ENCODE measurements around the gene TMEM138. TPM values are rescaled to one million over a fixed set of nuclear protein-coding genes. Genes with fewer than 3 reads are reported as not detected.

The TMEM138 gene
- total and polyA plus RNA-seq, 2 of the 4 experiments (the other 2 are of a cell fraction), result 16.8 to 53.2 TPM

DNA sequence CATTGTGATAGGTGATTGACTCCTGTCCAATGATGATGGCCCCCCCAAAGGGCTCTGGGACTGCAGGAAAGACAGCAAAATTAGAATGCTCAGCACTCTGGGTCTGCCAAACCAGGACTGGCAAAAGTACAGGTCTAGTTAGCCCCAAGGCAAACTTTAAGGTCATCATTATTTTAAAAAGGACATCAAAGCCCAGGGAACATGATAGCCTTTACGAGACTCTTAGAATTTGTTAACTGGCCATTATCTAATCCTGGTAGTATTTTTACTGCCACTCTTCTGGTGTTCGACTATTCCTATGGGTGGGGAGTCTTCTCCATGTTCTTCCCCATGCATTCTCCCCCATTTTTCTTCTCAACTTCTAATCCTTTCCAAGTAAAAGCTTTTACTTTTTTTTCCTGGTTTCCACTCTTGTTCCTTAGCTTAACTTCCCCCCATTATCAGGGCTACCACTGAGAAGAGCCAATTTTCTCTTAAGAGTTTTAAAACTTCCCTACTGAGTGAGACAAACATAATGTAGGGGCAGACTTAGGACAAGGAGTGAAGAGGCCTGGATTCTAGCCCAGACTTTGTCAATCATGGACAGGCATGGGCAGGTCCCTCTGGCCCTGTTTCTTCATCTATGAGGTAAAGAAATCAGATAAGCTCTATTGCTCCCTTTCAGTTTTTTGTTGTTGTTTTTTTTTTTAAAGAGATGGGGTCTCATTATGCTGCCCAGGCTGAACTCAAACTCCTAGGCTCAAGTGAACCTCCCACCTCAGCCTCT lies 36.3 kb upstream of the TMEM138 start:
- no peaks in the 10 kb centered on the region for H3K27me3 ChIP-seq (ENCODE audit: control insufficient read depth, insufficient read depth, low read length)
- H3K4me1 ChIP-seq (ENCODE audit: control insufficient read depth, insufficient read depth, low read length), result peaks cover 4% of the 10 kb centered on the region
- H2BK120ac ChIP-seq (ENCODE audit: low read depth, low read length), result no peak overlapping the region
- H3K79me1 ChIP-seq (ENCODE audit: low read depth in 1 of 2, low read length in 2 of 2), result peaks cover 38 to 54% of the 10 kb centered on the region in 2 experiments
- ChIA-PET POLR2A (ENCODE audit: unreplicated experiment) (no interaction called here), CTCF (interaction anchor here (0.6 to 1.5 kb wide), 2 partner anchors 10 to 71 kb away, joined by 3 read pairs; no protein-coding TSS in a partner anchor)
- no CpG with 5 or more reads among the region's 2 CpGs for WGBS, 2 experiments (ENCODE audit: extremely low coverage in 2 of 2, insufficient read length in 1 of 2)
- no peak overlapping the region for H2BK5ac ChIP-seq (ENCODE audit: low read depth, low read length, poor library complexity, severe bottlenecking)
- no peak overlapping the region for H4K5ac ChIP-seq (ENCODE audit: low read depth, low read length)
- no peak overlapping the region for H3K18ac ChIP-seq (ENCODE audit: low read depth, low read length)
- no peak for ATAC-seq (ENCODE audit: low read depth)
- H2BK15ac ChIP-seq (ENCODE audit: low read depth, low read length), result no peak overlapping the region
- H4K91ac ChIP-seq (ENCODE audit: insufficient read depth, low read depth, low read length), result no peak overlapping the region
- H3K4me3 ChIP-seq (ENCODE audit: insufficient read depth, low read depth, low read length), result no peak overlapping the region
- TF ChIP-seq MXI1 (IDR thresholded peaks at IDR 0.05; ENCODE audit: borderline replicate concordance, low read depth, low read length) (no peak), POLR2A (IDR thresholded peaks at IDR 0.05; ENCODE audit: low read depth, low read length) (no peak), CTCF (conservative IDR thresholded peaks at IDR 0.05; ENCODE audit: low read depth, low read length) (no peak)
- TF ChIP-seq, protein P1, sequence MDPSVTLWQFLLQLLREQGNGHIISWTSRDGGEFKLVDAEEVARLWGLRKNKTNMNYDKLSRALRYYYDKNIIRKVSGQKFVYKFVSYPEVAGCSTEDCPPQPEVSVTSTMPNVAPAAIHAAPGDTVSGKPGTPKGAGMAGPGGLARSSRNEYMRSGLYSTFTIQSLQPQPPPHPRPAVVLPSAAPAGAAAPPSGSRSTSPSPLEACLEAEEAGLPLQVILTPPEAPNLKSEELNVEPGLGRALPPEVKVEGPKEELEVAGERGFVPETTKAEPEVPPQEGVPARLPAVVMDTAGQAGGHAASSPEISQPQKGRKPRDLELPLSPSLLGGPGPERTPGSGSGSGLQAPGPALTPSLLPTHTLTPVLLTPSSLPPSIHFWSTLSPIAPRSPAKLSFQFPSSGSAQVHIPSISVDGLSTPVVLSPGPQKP (IDR thresholded peaks at IDR 0.05; ENCODE audit: borderline replicate concordance, low read depth, low read length), result no peak
- H3K56ac ChIP-seq (ENCODE audit: extremely low read depth, insufficient read depth, low read length), result no peak overlapping the region
- H3K4ac ChIP-seq (ENCODE audit: low read depth, low read length), result no peak overlapping the region
- H3K14ac ChIP-seq (replicated peaks; ENCODE audit: low read depth, low read length), result no peak overlapping the region
- no TSS peak for BruUV-seq (replicated peaks)
- peaks cover 62% of the 10 kb centered on the region for H3K36me3 ChIP-seq (ENCODE audit: control insufficient read depth, insufficient read depth, low read length)
- intact Hi-C loops (cut with micrococcal nuclease), result no loop called here
- no peak overlapping the region for H4K8ac ChIP-seq (ENCODE audit: low read depth in 2 of 2, low read length in 2 of 2)
- no peak overlapping the region for H3K4me2 ChIP-seq (ENCODE audit: low read depth, low read length)
- DNase-seq, result no peak
- in situ Hi-C loops (cut with MboI; ENCODE audit: low sequenced_read_pairs), result no loop called here
- no peak overlapping the region for H2AK5ac ChIP-seq (ENCODE audit: low read depth, low read length)
- no peak overlapping the region for H3K27ac ChIP-seq (ENCODE audit: insufficient read depth, low read length)
- no peak overlapping the region for H2AFZ ChIP-seq (replicated peaks; ENCODE audit: low read length, poor library complexity)
- no peaks in the 10 kb centered on the region; the same call in 1 of the 2 replicates for H3K9me1 ChIP-seq (ENCODE audit: insufficient read depth, low read length)
- H2BK20ac ChIP-seq (ENCODE audit: low read depth, low read length), result no peak overlapping the region
- no peak overlapping the region for H3K9ac ChIP-seq (ENCODE audit: low read depth, low read length)
- no peaks in the 10 kb centered on the region for H3K9me3 ChIP-seq (ENCODE audit: control insufficient read depth, insufficient read depth, low read length)
- dilution Hi-C loops (cut with HindIII; ENCODE audit: low sequenced_read_pairs, unreplicated experiment), result no loop called here
- no peak overlapping the region for H2AK9ac ChIP-seq (replicated peaks; ENCODE audit: low read depth, low read length, poor library complexity)
- H3K23ac ChIP-seq (ENCODE audit: low read depth, low read length), result no peak overlapping the region
- peaks cover 34% of the 10 kb centered on the region; the same call in 1 of the 2 replicates for H4K20me1 ChIP-seq (ENCODE audit: insufficient read depth, low read length)

All from IMR-90 (cell line).